ENCODE results near the gene NTM. TPM values are rescaled to one million over a fixed set of nuclear protein-coding genes. Genes with fewer than 3 reads are reported as not detected.

Gene NTM
- total RNA-seq, 1 donor from 2014 or later, result not detected

DNA sequence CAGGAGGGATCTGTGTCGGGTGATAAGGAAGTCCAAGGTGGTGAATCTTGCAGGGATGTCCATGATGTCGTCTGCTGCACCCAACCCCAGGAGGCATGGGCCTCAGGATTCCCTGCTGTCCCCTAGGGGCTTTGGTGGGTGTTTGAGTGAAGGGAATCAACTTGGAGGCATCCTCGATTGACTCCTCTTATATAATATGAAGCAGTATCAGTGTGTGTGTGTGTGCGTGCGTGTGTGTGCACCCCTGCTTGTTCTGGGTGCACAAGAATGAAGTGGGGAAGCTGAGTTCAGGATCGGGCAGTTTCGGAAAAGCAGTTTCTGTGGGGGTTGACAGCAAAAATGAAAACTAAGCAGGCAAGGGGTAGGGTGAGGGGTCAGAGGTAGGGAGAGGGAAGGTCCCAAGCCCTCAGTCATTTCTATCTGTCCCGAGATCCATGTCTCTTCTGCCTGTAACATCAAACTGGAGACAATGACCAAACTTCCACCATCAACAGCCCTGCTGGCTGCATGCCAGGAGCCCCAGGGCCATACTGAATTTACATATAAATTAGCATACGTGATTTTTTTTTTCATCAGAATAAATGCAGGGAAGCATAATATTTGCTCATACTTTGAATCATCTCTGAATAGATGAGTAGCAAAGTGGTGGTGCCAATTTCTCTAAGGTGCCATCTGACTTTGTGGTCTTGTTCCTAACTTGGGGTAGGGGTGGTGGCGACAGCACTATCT lies 2.0 kb downstream of the NTM start:
- no peak for DNase-seq (ENCODE audit: low spot score)
- ATAC-seq, result no peak

DNA sequence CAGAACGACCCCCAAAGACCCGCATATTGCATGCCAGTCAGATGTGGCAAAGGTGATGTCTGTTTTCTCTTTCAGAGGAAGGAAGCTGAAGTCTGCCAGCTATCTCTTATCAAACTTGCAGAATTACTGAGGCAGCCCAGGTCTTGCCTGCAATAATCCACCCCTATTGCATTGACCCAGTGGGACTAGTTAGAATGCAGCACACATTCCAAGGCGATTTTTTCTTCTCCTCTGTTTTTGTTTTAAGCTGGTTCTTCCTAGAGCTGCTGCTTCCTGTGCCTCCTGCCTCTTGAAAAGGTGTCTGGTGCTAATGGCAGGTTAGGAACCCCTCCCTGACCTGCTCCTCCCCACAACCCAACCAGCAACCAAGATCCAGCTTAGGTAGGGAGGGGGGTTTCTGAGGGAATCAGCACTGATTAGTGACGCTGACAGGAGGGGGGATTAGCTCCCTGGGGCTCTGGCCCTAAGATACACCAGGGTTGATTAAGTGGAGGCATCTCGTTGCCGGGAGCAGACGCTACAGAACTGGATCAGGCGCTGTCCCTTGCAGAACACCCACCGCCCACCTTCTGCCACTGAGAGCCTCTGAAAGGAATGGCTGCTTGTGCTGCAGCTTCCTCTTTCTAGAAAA lies 2.8 kb downstream of the NTM start:
- DNase-seq (ENCODE audit: low spot score) (no peak), ATAC-seq (no peak)

DNA sequence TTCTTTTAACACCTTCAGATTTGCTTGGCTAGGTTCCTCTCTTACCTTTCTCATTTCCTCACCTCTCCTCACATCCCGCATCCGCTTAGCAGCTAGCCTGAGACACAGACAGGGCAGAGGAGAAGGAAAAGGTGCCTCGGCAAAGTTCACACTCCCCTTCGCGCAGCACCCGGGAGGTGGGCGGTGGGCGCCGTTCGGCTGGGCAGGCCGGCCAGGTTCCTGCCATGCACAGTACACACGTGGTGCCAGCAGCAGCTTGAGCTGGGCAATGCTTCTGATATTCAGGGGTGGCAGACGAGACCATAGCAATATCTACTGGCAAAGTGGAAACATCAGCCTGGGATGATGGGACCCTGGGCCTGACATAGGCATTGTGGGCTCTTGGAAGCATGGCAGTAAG lies 3.3 kb downstream of the NTM start:
- ATAC-seq, result no peak

DNA sequence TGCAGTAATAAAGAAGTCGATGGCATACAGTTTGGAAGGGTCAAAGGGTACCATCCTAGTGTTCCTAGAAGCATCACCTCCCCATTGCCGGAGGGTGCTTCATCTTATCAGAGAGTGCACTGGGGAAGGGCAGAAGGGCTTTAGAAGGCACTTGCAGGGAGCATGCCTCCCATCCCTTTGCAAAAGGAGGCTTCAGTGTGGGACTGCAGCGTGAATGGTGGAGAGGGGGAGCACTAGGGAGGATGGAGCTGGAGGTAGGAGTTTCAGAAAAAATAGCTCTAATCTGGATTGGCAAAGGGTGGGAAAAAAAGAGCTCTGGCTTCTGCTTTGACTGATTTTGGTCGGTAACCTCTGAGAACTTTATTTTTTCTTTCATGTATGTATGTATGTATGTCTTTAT lies 5.0 kb downstream of the NTM start:
- ATAC-seq, result no peak

More for the DNA sequence above, 3.3 kb downstream of the NTM start:
- no peak for DNase-seq (ENCODE audit: low spot score)

DNA sequence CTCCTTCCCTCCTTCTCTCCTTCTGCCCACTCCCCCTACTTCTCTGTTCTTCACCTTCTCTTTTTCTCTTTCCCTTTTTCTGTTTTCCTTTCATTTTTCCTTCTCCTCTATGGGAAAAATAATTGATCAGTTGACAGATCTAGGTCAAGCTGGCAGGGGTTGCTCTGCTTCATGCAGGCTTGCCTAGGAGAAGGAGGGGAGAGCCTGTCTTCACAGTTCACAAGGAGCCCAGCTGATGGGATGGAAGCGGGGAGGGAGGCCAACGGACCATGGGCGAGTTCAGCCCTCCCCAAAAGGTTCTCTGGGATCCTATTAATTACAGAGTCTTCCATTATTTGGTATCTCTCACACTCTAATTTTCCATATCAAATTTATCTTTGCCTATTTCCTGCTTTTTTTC lies 5.5 kb downstream of the NTM start:
- DNase-seq (ENCODE audit: low spot score) (no peak), ATAC-seq (no peak)

More for the DNA sequence above, 5.0 kb downstream of the NTM start:
- DNase-seq (ENCODE audit: low spot score), result no peak

DNA sequence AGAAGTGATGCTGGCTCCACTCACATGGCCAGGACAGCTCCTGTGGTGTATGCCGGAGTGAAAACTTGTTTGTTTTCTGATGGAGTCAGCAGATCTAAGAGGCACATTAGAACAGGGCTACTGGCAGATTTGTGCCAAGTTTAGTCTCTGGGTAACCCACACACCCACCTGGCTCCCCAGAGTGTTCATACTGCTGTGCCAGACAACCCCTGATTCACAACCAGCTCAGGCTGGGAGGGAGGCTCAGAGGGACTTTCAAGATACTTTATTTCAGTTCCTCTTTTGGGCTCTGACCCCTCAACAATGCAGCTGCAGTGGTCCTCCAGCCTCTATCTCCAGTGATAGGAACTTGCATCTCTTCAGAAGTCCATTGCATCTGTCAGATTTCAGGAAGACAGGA lies 8.5 kb downstream of the NTM start:
- DNase-seq (ENCODE audit: low spot score) (no peak), ATAC-seq (no peak)

DNA sequence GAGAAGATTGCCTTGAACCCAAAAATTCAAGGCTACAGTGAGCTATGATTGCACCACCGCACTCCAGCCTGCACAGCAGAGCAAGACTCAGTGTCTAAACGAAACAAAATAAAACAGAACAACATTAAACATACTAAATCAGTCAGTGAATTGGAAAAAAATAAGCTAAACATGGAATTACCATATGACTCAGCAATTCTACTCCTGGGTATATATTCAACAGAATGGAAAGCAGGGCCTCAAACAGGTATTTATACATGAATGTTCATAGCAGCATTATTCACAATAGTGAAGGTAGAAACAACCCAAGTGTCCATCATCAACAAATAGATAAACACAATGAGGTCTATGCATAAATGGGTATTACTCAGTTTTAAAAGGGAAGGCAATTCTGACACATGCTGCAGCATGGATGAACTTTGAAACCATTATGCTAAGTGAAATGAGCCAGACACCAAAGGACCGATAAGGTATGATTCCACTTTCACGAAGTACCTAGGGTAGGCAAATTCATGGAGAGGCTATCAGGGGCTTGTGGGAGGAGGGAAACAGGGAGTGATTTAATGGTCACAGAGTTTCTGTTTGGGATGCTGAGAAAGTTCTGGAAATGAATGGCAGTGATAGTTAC lies 15.5 kb downstream of the NTM start:
- DNase-seq (ENCODE audit: low spot score), result no peak
- ATAC-seq, result no peak

DNA sequence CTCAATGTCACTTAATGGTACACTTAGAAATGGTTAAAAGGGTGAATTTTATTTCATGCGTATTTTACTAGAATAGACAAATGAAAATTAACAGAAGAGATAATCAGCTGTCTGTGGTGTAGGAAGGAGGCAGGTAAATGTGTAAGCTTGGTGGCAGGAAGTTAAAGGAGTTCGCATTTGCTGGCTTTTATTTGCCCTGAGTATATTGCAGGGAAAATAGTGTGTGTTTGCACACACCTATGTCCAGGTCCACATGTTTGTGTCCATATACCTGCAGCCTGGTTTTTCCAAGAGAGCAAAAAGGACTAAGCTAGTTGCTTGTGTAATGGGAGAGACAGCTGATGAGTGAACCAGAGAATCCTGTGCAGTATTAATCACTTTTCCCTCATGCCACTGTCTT lies 16.0 kb downstream of the NTM start:
- DNase-seq (ENCODE audit: low spot score) (no peak), ATAC-seq (no peak)

DNA sequence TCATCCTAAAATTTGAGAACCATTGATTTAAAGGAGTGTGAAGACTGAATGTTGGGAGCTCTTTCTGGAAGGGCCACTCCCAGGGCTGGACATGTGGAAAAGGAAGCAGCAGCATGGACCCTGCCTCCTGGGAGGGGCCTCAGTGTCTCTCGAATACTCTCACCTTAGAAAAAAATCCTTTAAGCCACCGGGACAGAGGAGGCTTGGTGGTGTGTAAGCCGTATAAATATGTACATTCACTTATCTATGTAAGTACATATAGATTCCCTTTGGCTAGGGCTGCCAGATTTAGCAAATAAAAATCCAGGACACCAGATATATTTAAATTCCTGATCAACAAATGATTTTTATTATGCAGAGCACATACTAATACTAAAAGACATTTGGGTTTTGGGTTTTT lies 17.6 kb downstream of the NTM start:
- DNase-seq (ENCODE audit: low spot score) (no peak), ATAC-seq (no peak)

DNA sequence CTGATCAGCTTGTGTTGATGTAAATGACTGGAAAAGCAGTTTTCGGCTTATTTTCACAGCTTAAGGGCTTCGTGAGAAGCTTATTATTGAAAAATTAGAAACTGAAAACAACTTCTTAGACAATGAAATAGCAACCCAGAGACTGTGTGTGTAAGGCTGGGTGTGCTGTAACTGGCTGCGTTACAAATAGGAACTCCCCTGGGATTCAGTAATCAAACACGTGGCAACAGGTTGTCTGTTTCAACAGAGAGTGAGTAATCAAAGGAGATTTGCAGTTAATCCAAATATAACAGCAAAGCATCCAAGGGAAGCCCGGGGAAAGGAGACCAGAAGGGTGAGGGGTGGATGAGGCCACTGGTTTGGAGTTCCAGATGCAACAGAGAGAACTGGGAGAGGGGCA lies 19.2 kb downstream of the NTM start:
- ATAC-seq (no peak), DNase-seq (ENCODE audit: low spot score) (no peak)

DNA sequence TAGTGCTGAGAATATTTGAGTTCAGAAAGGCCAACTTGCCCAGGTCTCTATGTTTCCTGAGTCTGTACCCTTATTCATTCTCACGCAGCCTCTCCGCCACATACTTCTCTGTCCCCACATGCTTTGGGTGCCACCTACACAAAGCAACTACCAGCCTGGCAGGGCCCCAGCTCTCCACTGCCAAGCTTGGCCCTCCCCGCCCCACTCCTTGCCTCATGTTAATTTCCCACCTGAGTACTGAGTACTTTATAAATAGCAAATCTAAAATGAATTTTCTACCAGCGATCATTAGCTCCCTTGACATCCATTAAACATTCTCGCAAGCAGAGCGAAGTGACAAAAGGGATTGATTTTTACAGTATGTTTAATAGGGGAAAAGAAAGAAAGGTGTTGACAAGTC lies 20.8 kb downstream of the NTM start:
- ATAC-seq (no peak), DNase-seq (ENCODE audit: low spot score) (no peak)

DNA sequence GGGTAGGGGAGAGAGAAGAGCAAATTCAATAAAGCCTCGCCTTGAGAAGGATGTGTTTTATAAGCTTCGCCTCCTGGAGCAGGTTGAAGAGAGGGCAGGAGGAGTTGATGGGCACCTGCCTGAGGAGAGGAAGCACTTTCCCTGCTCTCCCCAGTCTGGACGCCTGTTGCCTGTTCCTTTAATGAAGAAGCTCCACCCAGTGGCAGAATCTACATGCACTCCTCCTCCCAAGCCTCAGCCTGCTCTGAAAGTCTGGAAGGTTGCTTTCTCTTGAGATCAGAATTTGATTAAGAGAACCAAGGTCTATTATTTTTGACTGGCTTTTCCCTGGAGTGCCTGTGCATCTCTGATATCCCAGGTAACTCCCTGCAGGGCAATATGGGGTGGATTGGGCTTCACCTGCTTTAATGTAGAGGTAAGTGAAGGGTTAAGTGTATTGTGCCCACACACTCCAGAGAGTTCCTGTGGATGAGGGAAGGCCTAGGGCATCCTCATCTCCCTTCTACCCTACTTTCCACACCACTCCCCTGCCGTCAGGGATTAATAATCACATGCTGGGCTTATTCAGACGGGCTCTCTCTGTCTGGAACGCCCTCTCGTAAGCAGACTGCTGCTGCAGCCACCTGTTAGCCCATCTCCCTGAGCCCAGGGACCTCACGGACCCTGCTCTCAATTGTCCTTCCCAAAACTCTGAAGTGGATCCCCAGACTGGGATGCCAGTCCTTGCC lies 22.3 kb downstream of the NTM start:
- DNase-seq (ENCODE audit: low spot score) (no peak), ATAC-seq (no peak)

DNA sequence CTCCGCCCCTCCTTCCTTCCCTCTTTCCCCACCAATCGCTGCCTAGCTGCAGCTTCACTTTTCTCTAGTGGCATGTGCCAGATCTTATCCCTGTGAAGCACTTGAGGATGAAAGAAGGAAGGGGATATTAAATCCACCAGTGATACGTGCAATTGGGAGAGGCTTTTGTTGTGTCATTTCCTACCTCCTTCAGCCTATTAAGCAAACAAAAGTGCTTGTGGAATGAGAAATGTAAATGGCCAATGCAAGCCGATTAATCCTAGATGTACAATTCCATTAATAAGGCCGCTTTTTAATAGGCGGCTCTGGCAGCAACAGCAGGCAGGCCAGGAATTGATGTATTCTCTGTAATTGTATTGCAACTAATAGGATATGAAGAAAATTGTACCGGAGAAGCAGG lies 23.3 kb downstream of the NTM start:
- no peak for ATAC-seq
- no peak for DNase-seq (ENCODE audit: low spot score)

DNA sequence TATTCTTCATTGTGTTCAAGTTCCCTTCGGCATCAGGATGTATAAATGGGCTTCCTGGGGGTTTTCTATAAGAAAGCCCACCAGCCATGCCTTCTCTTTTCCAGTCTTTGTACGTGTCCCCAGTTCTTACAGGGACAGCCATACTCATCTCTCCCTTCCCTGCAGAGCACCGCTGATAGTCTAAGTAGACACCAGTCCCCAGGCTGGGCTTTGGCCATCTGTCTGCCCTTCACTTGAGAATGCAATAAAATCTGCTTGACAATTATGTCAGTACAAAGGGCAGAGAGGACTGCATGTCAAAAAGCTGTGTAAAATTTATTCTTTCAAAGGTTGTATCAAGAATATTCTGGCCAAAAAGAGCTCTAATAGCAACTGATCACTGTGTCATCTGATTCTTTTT lies 27.3 kb downstream of the NTM start:
- ATAC-seq (no peak), DNase-seq (ENCODE audit: low spot score) (no peak)

DNA sequence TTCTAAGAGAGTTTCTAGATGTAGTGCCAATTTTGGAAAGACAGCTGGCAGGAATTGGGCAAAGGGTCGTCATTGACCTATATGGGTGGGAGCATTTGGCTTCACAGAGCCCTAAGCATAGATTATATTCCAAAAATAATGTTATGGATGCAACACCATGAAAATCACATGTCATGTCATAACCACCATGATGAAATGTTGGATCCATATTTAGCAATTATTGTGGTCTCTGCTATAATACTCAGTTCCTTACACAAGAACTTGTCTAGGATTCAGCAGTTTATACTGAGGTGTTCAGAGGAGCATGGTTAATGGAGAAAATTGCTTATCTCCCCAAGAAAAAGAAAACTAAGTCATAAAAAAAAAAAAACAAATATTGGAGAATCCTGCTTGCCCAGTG lies 31.6 kb downstream of the NTM start:
- DNase-seq (ENCODE audit: low spot score), result no peak

DNA sequence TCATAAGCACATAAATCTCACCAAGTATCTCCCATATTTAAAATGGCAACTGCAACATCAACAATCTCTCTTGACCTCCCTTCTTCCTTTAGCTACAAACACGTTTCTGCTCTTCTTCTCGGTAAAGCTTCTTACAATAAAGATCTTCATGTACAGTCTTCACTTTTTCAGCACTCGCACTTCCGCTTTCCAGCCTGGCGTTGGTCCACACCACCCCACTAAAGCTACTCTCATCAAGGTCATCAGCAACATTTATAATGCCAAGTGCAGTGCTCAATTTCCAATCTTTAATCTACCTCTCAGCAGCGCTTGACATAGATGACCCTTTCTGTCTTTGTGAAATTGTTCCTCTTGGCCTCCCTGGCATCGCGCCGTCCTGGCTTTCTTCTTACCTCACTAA lies 33.6 kb downstream of the NTM start:
- ATAC-seq, result no peak
- no peak for DNase-seq (ENCODE audit: low spot score)

More for the DNA sequence above, 31.6 kb downstream of the NTM start:
- no peak for ATAC-seq

DNA sequence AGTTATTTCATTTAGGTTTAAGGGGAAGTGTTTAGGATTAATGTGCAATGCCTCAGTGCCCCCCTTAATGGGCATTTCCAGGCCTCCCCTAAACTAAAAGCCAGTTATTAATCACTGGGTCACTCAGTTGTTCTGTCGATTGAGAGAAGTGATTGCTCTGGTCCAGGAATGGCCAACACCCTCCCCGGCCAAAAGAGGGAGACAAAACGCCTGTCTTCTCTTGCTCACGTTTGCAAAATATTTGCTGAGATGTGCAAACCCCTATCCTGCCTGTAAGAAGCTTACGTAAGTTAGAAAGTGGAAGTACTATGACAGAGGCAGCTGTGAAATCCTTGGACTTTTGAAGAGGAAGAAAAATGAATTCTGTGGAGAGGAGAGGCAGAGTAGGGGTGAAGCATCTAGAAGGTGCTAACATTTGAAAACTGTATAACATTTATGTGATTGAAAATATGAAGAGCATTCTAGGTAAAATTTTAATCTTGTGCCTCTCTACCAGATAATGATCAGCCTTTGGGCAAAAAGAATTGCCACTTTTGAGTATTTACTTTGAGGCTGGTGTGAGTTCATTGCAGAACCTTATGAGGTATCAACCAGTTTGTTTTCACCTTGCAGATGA lies 37.7 kb downstream of the NTM start:
- ATAC-seq (peak; percentile 96), DNase-seq (ENCODE audit: low spot score) (peak; percentile 48)

DNA sequence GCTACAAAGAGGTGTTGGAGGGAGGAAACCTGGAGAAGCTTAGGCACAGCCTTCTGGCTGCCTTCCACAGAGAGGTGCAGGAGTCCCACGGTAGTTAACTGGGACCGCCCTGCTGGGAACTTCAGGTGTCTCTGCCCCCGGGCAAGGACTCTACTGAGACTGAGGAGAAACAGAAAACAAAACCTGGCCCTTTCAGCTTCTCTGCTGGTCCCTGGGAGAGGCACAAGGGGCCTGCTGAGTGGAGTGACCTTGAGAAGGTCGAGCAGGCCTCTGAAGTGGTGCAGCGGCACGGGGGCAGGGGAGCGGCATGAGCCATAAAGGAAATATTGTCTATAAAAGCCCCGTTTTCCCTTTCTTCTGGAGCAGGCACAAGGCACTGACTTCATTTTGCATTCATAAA lies 38.9 kb downstream of the NTM start:
- DNase-seq (ENCODE audit: low spot score), result no peak
- ATAC-seq, result no peak

DNA sequence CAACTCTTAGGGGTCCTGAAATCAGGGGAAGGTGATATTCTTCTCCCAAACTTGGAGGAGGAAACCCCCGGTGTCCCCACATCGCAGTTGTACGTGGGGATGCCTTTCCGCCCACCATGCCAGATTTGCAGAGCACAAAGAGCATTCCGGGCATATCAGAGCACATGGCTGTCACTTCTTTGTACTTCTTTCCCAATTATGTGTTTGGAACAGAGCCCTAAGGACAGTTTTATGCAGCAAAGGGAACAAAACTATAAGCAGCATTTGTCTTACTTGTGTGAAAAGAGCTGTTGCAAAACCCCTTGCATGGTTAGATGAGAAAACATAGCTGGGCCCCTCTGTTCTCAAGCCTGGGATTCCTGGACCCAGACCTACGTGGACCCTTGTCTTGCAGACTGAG lies 41.2 kb downstream of the NTM start:
- DNase-seq (ENCODE audit: low spot score) (no peak), ATAC-seq (no peak)

DNA sequence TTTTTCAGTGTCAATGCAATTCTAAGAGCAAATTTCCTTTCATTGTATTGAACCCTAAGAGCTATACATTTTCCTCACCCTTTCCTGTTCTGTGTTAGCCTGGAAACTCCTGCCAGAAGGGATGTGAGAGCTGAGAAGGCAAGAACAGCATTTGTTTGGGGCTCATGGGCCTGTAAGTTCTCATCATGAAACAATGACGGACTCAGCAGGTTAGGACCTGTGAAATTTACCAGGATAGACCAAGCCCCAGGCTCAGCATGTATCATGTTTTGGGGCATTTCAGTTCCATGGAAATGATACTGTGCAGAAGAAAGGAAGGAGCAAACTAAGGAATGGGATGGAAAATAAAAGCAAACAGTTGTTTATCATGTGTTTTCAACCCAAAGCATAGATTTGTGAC lies 41.6 kb downstream of the NTM start:
- no peak for ATAC-seq
- no peak for DNase-seq (ENCODE audit: low spot score)

DNA sequence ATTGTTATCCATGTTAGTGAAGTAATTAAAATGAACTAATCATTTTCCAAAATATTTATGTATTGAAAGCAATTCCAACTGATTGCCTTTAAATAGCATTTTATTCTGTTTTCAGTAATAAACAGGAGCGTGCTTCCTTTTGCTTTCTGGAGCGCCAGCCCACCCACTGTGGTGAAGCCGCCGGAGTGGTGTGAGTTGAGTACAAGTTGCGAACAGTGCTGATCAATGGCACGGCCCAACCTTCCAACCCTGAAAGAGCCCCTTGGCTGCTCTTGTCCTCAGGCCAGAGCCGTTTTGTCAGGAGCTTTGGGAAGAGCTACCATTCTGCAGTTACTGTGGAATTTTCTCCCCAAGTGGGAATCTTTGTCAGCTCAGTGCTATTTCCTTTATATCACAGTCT lies 42.8 kb downstream of the NTM start:
- ATAC-seq (no peak), DNase-seq (ENCODE audit: low spot score) (no peak)
